NCI-H2029 treated with DMSO at 0.1 percent for 48 hours (cell line): ENCODE measurements around the gene DPP6.

ENCODE experiments used
- DNase-seq: peaks from one replicate; lab custom pipeline; 2025; lab: John Stamatoyannopoulos, UW

Gene DPP6

GRCh38 chr7:154532771-154533170 is 480.6 kb downstream of the DPP6 start:
- DNase-seq, result no peak

DNA sequence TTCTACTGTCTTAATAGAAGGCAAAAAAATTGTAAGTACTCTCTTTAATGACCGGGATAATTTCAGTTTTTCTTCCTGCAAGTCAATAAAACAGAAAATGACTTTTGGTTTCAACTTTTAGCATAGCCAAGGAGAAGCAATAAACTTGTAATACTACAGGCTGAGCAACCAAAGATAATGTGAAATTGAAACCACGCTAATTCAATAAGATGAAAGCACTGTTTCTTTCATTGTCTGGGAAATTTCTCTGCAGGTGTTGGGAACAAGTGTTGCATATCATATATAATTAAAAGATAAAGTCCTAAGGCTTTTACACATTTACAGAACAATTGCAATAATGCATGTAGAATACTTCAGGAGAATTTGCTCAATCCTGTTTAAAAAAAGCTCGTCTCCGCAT is 488.4 kb downstream of the DPP6 start:
- DNase-seq, result no peak

GRCh38 chr7:154541606-154542005 is 489.4 kb downstream of the DPP6 start:
- DNase-seq, result no peak

DNA sequence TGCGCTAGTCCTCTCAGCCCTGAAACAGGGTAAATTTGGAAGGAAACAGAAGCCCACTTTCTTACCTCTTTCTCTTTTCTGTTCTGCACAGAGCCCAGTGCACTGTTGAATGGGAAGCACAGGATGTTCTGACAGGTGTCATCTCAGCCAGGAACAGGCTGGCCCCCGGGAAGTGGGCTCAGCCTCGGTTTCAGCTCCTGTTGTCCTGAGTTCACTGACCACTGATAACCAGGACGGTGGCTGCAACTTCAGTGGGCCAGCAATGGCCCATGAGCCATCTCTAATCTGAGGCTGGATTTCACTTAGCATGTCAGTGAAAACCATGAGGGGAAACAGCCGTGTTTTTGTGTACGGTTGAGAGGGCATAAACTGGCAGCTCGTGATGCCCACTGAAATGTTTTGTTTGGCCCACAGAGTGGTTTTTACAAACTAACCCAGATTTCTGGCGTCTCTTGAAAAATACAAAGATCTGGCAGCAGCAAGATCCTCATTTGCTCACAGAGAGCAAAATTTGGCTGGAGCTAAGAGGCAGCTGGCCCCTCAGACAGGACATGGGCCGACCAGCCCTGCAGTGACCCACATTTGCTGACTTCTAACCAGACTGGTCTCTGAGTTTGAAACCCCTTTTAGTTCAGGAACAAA is 494.9 kb downstream of the DPP6 start:
- DNase-seq, result no peak

GRCh38 chr7:154553711-154554265 is 501.6 kb downstream of the DPP6 start:
- no peak for DNase-seq

DNA sequence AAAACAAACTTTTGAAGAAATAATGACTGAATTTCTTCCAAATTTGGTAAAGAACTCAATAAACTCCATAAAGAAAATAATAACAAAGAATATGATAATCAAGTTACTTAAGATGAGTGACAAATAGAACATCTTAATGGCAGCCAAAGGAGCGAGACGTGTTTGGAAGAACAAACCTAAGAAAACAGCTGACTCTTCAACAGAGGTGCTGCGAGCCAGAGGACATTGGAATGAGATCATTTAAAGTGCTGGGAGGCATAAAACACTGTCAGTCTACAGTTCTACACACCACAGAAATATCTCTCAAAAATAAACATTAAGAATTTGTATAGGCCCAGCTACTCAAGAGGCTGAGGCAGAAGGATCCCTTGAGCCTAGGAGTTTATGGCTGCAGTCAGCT is 507.3 kb downstream of the DPP6 start:
- no peak for DNase-seq

GRCh38 chr7:154564676-154565075 is 512.5 kb downstream of the DPP6 start:
- DNase-seq, result no peak

DNA sequence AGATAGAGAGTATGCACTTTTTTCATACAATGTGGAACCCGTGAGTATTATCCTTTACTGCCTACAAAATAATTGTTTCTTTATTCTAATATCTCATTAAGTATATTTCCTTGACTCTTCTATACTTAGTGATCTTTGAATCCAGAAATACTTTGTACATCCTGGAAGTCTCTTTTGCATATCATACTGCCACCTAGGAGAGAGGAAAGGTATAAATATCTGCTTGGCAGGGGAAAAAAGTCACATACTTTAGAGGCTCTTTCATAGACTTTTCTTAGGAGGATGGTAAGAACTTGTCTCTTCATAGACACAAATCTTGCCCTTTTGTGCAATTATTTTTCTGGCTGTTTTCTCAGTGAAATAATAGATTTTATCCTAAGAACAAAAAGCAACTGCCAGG is 514.7 kb downstream of the DPP6 start:
- DNase-seq, result no peak

DNA sequence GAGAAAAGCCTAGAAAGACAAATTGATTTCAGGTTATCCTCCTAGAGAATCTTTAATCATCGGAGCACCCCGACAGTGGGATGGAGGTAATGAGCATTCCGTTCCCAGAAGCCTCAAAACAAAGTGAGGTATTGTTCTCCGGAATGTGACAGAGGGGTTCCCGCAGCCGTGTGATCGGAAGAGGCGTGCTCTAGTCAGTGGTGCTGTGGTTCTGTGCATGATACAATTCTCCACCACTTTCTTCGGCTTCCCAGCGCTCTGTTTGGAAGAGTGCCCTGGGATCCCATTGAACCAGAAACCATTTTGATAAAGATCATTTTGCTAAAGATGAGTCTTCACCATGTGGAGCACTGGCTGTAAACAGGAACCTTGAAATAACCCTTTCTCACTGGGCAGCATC is 516.1 kb downstream of the DPP6 start:
- no peak for DNase-seq

GRCh38 chr7:154569916-154570315 is 517.7 kb downstream of the DPP6 start:
- no peak for DNase-seq

- no peak for DNase-seq
Observed at GRCh38 chr7:154571772-154572171, 519.6 kb downstream of the DPP6 start.

DNA sequence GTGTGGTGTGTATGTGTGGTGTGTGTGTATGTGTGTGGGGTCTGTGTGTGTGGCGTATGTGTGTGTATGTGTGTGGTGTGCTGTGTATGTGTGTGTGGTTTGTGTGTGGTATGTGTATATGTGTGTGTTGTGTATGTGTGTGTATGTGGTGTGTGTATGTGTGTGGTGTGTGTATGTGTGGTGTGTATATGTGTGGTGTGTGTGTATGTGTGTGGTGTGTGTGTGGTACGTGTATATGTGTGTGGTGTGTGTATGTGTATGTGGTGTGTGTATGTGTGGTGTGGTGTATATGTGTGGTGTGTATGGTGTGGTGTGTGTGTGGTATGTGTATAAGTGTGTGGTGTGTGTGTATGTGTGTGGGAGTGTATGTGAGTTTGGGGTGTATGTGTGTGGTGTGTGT is 522.0 kb downstream of the DPP6 start:
- DNase-seq, result no peak

DNA sequence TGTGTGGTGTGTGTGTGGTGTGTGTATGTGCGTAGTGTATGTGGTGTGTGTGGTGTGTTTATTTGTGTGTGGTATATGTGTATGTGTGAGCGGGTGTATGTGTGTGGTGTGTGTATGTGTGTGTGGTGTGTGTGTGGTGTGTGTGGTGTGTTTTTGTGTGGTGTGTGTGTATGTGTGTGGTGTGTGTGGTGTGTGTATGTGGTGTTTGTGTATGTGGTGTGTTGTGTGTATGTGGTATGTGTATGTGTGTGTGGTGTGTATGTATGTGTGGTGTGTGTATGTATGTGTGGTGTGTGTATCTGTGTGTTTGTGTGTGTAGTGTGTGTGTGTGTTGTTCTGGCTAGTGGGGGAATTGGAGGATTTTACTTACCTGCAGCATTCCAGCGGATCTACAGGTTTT is 523.3 kb downstream of the DPP6 start:
- no peak for DNase-seq

DNA sequence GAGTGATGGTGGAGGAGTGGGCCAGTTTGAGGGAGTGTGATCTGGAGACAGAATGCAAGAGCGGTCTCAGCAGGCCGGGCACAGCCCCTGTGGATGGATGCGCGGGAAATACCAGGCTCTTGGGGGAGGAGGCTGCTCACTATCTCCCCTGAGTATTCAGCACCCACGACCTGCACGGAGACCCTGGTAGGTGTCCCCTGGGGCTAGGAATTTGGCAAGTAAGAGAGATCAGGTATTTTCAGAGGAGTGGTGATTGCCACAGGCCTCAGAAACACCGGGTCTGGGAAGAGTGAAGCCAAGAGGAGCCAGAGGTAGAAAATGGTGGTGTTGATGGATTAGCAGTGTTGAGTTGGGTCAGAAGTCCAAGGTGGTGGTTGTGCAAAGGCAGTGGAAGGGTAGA is 524.4 kb downstream of the DPP6 start:
- no peak for DNase-seq

- DNase-seq, result no peak
Observed at GRCh38 chr7:154577141-154577873, 525.1 kb downstream of the DPP6 start.

- no peak for DNase-seq
Observed at GRCh38 chr7:154578336-154578735, 526.1 kb downstream of the DPP6 start.

DNA sequence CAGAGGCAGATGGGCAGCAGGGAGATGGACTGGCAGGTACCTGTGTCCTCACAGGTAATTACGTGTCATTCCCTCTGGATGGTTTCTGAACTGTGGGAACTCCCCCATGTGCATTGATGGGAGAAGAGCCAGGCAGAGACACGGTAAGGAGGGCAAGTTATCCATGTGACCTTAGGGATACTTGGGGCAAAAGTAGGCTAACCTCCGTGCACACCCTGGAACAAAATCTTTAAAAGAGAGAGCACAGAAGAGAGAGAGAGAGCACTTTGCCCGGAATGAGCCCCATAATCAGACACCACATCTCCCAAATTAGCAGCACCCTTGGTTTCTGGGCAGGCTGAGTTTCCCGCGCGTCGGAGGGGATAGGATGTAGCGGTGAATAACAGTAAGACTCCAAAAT is 527.5 kb downstream of the DPP6 start:
- no peak for DNase-seq

DNA sequence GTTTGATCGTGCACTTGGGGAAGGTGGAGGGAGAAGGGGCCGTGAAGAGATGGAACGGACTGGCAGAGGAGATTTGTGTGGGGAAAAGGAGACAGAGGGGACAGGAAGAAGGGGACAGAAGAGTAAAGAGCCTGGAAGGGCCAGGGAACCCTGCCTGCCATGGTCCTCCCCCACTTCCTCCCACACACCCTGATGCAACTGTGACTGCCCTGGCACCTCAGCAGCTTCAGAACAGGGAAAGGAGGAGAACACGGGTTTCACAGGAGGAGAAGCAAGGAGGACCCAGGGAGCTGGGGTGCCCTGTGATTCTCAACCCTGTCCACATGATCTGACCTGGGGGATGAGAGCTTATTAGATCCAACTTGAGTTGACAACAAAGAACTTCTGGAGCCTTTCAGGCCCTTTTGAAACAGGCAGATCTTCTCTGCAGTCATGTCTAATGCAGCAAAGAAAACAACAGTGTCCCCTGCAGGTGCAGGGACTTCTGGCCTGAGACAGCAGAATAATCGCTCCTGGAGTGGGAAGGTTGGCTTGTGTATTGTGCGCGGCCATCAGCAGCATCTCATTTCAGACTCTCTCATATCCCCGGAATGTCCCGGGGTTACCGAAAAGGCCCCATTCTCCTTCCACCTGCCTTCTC is 529.2 kb downstream of the DPP6 start:
- DNase-seq, result no peak

GRCh38 chr7:154583454-154583853 is 531.3 kb downstream of the DPP6 start:
- DNase-seq, result no peak

DNA sequence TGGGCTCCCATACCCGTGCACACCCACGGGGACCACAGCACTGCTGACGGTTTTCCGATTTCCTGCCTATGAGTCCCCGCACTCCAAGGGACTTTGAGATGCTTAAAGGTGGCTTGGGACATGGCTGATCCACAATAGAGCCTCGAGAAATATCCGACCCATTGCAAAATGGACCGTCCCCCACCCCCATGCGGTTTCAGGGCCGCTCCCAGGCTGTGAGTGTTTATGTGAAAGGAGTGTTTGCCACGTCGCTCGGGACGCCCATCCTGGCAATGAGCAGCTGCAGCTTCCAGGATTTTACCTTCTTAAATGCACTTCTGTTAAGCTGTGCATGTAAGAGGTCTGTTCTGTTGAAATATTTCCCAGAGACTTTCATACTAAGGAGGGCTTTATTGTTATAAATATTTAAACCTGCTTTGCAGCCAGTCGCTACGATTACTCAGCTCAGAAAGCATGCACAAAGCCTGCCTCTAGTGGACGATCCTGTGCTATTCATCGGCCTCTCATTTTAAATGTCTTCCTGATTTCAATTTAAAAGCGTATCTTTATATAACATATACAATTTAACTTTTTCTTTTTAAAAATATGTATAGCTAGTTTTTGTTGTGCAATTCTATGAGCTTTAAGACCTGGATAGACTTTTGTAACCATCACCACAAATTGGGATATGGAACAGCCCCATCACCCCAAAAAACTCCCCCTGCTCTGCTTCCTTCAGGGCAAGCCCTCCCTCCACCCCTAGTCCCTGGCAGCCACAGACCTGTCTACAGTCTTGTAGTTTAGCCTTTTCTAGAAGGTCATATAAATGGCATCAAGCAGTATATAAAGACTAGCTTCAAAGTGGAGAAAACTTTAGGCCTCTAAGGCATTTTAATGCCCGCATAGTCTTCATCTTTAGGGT is 532.4 kb downstream of the DPP6 start:
- no peak for DNase-seq

DNA sequence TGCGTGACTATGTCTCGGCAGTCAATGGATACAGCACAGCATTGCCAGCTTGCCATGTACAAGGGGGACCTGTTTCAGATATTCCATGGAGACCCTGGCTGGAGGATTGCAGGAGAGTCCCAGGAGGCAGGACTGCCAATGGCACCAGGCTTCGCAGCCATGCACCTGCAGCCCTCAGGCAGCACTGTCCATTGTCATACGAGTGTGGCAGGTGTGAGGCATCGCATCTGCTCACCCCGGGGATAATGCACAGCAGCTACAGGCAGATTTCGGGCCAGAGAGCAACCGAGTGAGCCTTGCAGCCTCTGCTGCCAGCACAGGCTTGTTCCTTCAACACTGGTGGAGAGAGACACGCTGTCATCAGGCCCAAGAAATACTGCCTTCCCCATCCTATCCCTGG is 535.6 kb downstream of the DPP6 start:
- no peak for DNase-seq

DNA sequence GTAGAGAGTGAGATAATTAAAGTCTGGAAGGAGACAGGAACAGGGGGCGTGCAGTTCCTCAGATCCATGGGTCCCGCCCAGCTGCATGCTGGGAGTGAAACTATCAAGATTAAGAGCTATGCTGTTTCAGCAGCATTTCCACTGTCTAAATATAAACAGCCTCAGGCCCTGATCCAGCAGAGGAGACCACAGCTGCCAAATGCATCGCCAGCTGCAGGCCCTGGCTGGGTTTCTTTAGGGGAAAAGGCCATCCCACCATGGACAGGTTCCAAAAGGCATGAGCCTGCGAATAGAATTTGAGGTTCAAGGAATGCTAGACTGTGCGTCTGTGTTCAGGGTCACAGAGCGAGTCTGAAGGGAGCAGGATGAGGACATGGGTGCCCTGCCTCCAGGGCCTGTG is 539.3 kb downstream of the DPP6 start:
- DNase-seq, result no peak
